GM12892 (cell line): ENCODE measurements around the gene MN1.

Experiments
- DNase-seq: peaks from one replicate; pipeline ENCODE4 v3.0.0; 2011; ENCODE audit not compliant: insufficient read length
- FAIRE-seq: peaks from 2 replicates; lab custom pipeline; 2011; peaks lifted over from hg19 to GRCh38; lab: Jason Lieb, UNC
- POLR2A ChIP-seq: IDR thresholded peaks from 2 replicates; pipeline ENCODE4 v1.6.1; 2011; ENCODE audit warnings: low read depth, low read length, control low read depth
- POLR2AphosphoS5 ChIP-seq: IDR thresholded peaks from 2 replicates; pipeline ENCODE4 v1.6.1; 2011; ENCODE audit warnings: low read depth, low read length, control low read depth
- TAF1 ChIP-seq: IDR thresholded peaks from 2 replicates; pipeline ENCODE4 v1.6.1; 2011; ENCODE audit warnings: low read depth, mild to moderate bottlenecking, control low read depth, low read length, borderline replicate concordance

Gene MN1

GRCh38 chr22:27794226-27794625 is 7.3 kb downstream of the MN1 start:
- FAIRE-seq (no peak), DNase-seq (no peak)
- TF ChIP-seq POLR2A = no peak
- TF ChIP-seq POLR2AphosphoS5 = no peak
- no peak for TF ChIP-seq TAF1

GRCh38 chr22:27793576-27793975 is 8.0 kb downstream of the MN1 start:
- no peak for DNase-seq
- FAIRE-seq = no peak
- no peak for TF ChIP-seq POLR2A
- no peak for TF ChIP-seq POLR2AphosphoS5
- TF ChIP-seq TAF1 = no peak

- FAIRE-seq = no peak
- TF ChIP-seq POLR2A = no peak
- TF ChIP-seq TAF1 = no peak
- TF ChIP-seq POLR2AphosphoS5 = no peak
- no peak for DNase-seq
Measured at GRCh38 chr22:27792452-27793161, 8.9 kb downstream of the MN1 start.

- TF ChIP-seq TAF1 (no peak), POLR2A (no peak), POLR2AphosphoS5 (no peak)
- FAIRE-seq (no peak), DNase-seq (no peak)
Measured at GRCh38 chr22:27791859-27792241, 9.7 kb downstream of the MN1 start.

GRCh38 chr22:27791159-27791858 is 10.2 kb downstream of the MN1 start:
- DNase-seq (no peak), FAIRE-seq (no peak)
- TF ChIP-seq TAF1 = no peak
- TF ChIP-seq POLR2A = no peak
- no peak for TF ChIP-seq POLR2AphosphoS5

- FAIRE-seq (no peak), DNase-seq (no peak)
- TF ChIP-seq TAF1 (no peak), POLR2AphosphoS5 (no peak), POLR2A (no peak)
Measured at GRCh38 chr22:27790376-27791158, 11.0 kb downstream of the MN1 start.

GRCh38 chr22:27788500-27789288 is 12.9 kb downstream of the MN1 start:
- DNase-seq (no peak), FAIRE-seq (no peak)
- TF ChIP-seq POLR2AphosphoS5 (no peak), TAF1 (no peak), POLR2A (no peak)

GRCh38 chr22:27786965-27787364 is 14.6 kb downstream of the MN1 start:
- DNase-seq (no peak), FAIRE-seq (no peak)
- TF ChIP-seq POLR2A (no peak), TAF1 (no peak), POLR2AphosphoS5 (no peak)

GRCh38 chr22:27786291-27786932 is 15.1 kb downstream of the MN1 start:
- TF ChIP-seq POLR2AphosphoS5 (no peak), POLR2A (no peak), TAF1 (no peak)
- FAIRE-seq = no peak
- no peak for DNase-seq

GRCh38 chr22:27785831-27786230 is 15.7 kb downstream of the MN1 start:
- TF ChIP-seq POLR2AphosphoS5 (no peak), POLR2A (no peak), TAF1 (no peak)
- DNase-seq (no peak), FAIRE-seq (no peak)
